ENCODE data around the gene SLC8A1. TPM values are rescaled to one million over a fixed set of nuclear protein-coding genes. Genes with fewer than 3 reads are reported as not detected.

SLC8A1 gene
- total RNA-seq, 4 donors from 2014 or later, result 2.2 to 45.0 (median 9.6) TPM

DNA sequence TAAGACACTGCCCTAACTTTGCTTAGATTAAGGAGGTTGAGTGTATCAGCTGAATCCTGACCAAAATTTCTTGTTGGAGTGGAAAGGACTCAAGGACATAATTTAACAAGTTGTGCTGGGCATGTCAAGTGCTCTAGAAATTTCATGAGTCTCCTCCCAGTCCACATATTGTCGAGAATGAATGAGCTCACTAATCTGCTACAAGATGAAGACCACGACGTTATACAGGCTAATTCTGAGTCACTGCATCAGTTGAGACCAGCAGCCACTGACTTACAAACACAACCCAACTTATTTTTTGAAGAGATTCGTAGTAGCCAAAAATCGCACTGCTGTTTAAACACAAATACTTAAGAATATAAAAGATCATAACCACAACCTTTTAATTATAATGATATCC, 28.7 kb upstream of the SLC8A1 start:
- Histone ChIP-seq H3K36me3 (no peaks in the 10 kb centered on the region), H3K9me3 (no peaks in the 10 kb centered on the region), H3K4me1 (peaks cover 0 to 6% (median 0%) of the 10 kb centered on the region in 3 donors), H3K4me3 (no peak overlapping the region), H3K27me3 (no peaks in the 10 kb centered on the region), H3K27ac (peak overlapping the region in 2 of 4 donors; percentile 7 to 11)
- no peak for DNase-seq
- intact Hi-C loops (cut with DNase I), result no loop called here
- TF ChIP-seq POLR2A (IDR thresholded peaks at IDR 0.05) (no peak), CTCF (IDR thresholded peaks at IDR 0.05) (no peak)
- 82 to 84% methylated on average over 5 of the region's 5 CpGs for WGBS, 2 donors

DNA sequence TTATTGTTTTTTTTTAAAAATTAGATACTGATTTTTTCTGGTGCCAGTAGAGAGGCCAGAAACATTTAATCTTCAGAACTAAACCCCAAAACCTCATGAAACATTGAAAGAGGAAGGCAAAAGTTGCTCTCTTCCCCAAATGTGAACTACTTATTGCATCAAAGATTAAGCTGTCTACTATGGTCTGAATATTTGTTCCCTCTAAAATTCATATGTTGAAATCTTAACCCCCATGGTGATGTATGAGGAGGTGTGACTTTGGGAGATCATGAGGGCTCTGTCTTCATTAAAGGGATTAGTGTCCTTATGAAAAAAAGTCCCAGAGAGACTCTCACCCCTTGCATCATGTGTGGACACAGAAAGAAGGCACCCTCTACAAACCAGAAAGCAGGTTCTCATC, 28.2 kb upstream of the SLC8A1 start:
- no peak for DNase-seq
- Histone ChIP-seq H3K4me3 (no peak overlapping the region), H3K9me3 (no peaks in the 10 kb centered on the region), H3K4me1 (peaks cover 0 to 6% (median 0%) of the 10 kb centered on the region in 3 donors), H3K36me3 (no peaks in the 10 kb centered on the region), H3K27me3 (no peaks in the 10 kb centered on the region), H3K27ac (peak overlapping the region in 2 of 4 donors; percentile 7 to 11)
- TF ChIP-seq POLR2A (IDR thresholded peaks at IDR 0.05) (no peak), CTCF (IDR thresholded peaks at IDR 0.05) (no peak)
- intact Hi-C loops (cut with DNase I), result no loop called here

GRCh38 chr2:40477361-40477760, 25.5 kb upstream of the SLC8A1 start:
- intact Hi-C loops (cut with DNase I), result no loop called here
- Histone ChIP-seq H3K27me3 (no peaks in the 10 kb centered on the region), H3K27ac (peak overlapping the region in 2 of 4 donors; percentile 13 to 15), H3K36me3 (no peaks in the 10 kb centered on the region), H3K4me3 (no peak overlapping the region), H3K9me3 (no peaks in the 10 kb centered on the region), H3K4me1 (peaks cover 0 to 6% (median 0%) of the 10 kb centered on the region in 3 donors)
- 66 to 68% methylated on average over 5 of the region's 5 CpGs for WGBS, 2 donors
- DNase-seq, result no peak
- TF ChIP-seq CTCF (IDR thresholded peaks at IDR 0.05) (no peak), POLR2A (IDR thresholded peaks at IDR 0.05) (no peak)

DNA sequence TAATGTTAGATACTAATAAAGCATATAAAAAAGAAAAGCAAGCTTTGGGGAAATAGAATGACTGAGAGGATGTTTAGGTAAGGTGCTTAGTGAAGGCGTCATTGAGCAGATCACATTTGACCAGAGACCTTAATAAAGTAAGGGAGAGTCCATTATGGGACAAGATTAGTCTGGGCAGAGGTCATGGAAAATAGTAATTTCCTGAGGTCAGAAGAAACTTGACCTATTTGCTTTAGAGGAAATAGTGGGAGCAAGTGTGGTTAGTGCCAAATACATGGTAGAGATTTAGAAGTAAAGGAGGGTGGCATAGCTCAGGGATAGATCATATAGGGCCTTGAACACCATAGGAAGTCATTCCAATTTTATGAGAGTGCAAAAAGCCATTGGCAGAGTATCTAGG, 24.5 kb upstream of the SLC8A1 start:
- Histone ChIP-seq H3K27ac (no peak overlapping the region), H3K9me3 (no peaks in the 10 kb centered on the region), H3K4me1 (peaks cover 0 to 6% (median 0%) of the 10 kb centered on the region in 3 donors), H3K4me3 (no peak overlapping the region), H3K36me3 (no peaks in the 10 kb centered on the region), H3K27me3 (no peaks in the 10 kb centered on the region)
- WGBS, 2 donors, result 81 to 86% methylated on average over 1 of the region's 1 CpG
- no peak for TF ChIP-seq POLR2A (IDR thresholded peaks at IDR 0.05)
- no peak for TF ChIP-seq CTCF (IDR thresholded peaks at IDR 0.05)
- intact Hi-C loops (cut with DNase I), result no loop called here
- no peak for DNase-seq

DNA sequence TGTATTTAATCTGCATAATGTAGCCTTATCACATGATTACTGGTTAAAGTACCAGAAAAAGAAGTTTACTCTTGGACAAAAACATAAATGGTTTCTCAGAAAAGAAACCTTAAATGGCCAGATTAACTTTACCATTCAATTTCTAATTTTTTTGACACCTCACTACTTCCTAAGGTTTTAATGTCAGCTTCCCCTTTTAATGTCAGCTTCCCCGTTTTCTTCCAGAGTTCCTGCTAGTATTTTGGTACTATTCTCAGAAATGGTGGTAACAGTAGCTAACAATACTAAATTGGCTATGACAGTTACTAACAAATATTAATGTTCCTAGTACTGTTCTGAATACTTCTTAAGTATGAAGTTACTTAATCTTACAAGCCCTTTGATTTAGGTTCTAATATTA, 22.4 kb upstream of the SLC8A1 start:
- H3K27ac ChIP-seq, result no peak overlapping the region
- TF ChIP-seq CTCF (IDR thresholded peaks at IDR 0.05) (no peak), POLR2A (IDR thresholded peaks at IDR 0.05) (no peak)
- no peak overlapping the region for H3K4me3 ChIP-seq
- no peaks in the 10 kb centered on the region for H3K27me3 ChIP-seq
- no peak for DNase-seq
- 58 to 59% methylated on average over 1 of the region's 1 CpG for WGBS, 2 donors
- intact Hi-C loops (cut with DNase I), result no loop called here
- H3K36me3 ChIP-seq, result no peaks in the 10 kb centered on the region
- no peaks in the 10 kb centered on the region for H3K9me3 ChIP-seq
- peaks cover 0 to 6% (median 0%) of the 10 kb centered on the region in 3 donors for H3K4me1 ChIP-seq
